PC-9 (cell line): ENCODE results near the gene KLC3.

ENCODE experiments used
- CTCF ChIP-seq: fragments of 200-600 bp; sonication (generic); conservative IDR thresholded peaks from 2 replicates; pipeline ENCODE4 v1.6.1; 2017; ENCODE audit warnings: mixed run types, antibody characterized with exemption, mild to moderate bottlenecking, moderate library complexity
- EZH2 ChIP-seq: fragments of 200-600 bp; sonication (generic); IDR thresholded peaks from 2 replicates; pipeline ENCODE4 v1.8.0; 2017; ENCODE audit warnings: antibody characterized with exemption, low read depth

- TF ChIP-seq CTCF: no peak
- TF ChIP-seq EZH2: no peak
Measured at GRCh38 chr19:45314708-45315245, 25.8 kb upstream of the KLC3 start.
